ENCODE results near the gene HHAT. TPM values are rescaled to one million over a fixed set of nuclear protein-coding genes. Genes with fewer than 3 reads are reported as not detected.
A peak's percentile ranks its signal among the peaks of the same experiment; 100 is the strongest.

The HHAT gene
- total and polyA plus RNA-seq, 4 experiments from 2014 or later = 4.3 to 6.8 (median 5.8) TPM

GRCh38 chr1:210292231-210292871 is 36.4 kb upstream of the HHAT start:
- Histone ChIP-seq H3K27me3 (ENCODE audit: insufficient read depth, low read length) (peaks cover 19% of the 10 kb centered on the region), H3K4me1 (ENCODE audit: insufficient read depth, low read length) (peaks cover 4% of the 10 kb centered on the region), H3K4me3 (ENCODE audit: low read length in 2 of 2) (no peak overlapping the region), H3K36me3 (ENCODE audit: insufficient read depth, low read length) (no peaks in the 10 kb centered on the region), H3K27ac (ENCODE audit: low read depth, low read length) (no peak overlapping the region), H3K9me3 (ENCODE audit: control insufficient read depth in 1 of 2, low read length in 2 of 2) (no peaks in the 10 kb centered on the region)
- H3K27ac Mint-ChIP-seq = peak overlapping the region in 1 of 7 donors; percentile 2
- intact Hi-C loops (cut with micrococcal nuclease) = no loop called here
- H3K4me1 Mint-ChIP-seq = peaks cover 0 to 9% (median 4%) of the 10 kb centered on the region in 4 donors
- H3K27me3 Mint-ChIP-seq = peaks cover 37 to 54% of the 10 kb centered on the region in 2 donors
- peak in 4 of 5 donors; percentile 5 to 22 (median 14) for DNase-seq
- ChIA-PET POLR2A (ENCODE audit: partially characterized antibody) (interaction anchor here (1.0 kb wide), 1 partner anchor 49 kb away, joined by 4 read pairs; no protein-coding TSS in a partner anchor), CTCF (ENCODE audit: partially characterized antibody) (interaction anchor here (1.0 to 1.2 kb wide), 2 partner anchors 9 to 19 kb away, joined by 3 to 5 read pairs; no protein-coding TSS in a partner anchor)
- H3K36me3 Mint-ChIP-seq = no peaks in the 10 kb centered on the region
- peak overlapping the region in 7 of 8 donors; percentile 42 to 72 (median 61) for H3K4me3 Mint-ChIP-seq
- H3K9me3 Mint-ChIP-seq = no peaks in the 10 kb centered on the region

GRCh38 chr1:210293171-210293607 is 35.5 kb upstream of the HHAT start:
- no peak overlapping the region for H3K27ac ChIP-seq (ENCODE audit: low read depth, low read length)
- peaks cover 19% of the 10 kb centered on the region for H3K27me3 ChIP-seq (ENCODE audit: insufficient read depth, low read length)
- intact Hi-C loops (cut with micrococcal nuclease) = no loop called here
- H3K4me1 ChIP-seq (ENCODE audit: insufficient read depth, low read length) = peaks cover 4% of the 10 kb centered on the region
- ChIA-PET CTCF (ENCODE audit: partially characterized antibody) (interaction anchor here (1.0 to 1.2 kb wide), 2 partner anchors 10 to 18 kb away, joined by 3 to 5 read pairs; no protein-coding TSS in a partner anchor), POLR2A (ENCODE audit: partially characterized antibody) (no interaction called here)
- no peaks in the 10 kb centered on the region for H3K36me3 ChIP-seq (ENCODE audit: insufficient read depth, low read length)
- no peak for DNase-seq
- H3K27me3 Mint-ChIP-seq = peaks cover 34 to 49% of the 10 kb centered on the region in 2 donors
- H3K4me3 ChIP-seq (ENCODE audit: low read length in 2 of 2) = no peak overlapping the region
- no peak overlapping the region for H3K27ac Mint-ChIP-seq
- H3K4me3 Mint-ChIP-seq = peak overlapping the region in 5 of 8 donors; percentile 35 to 72 (median 61)
- no peaks in the 10 kb centered on the region for H3K9me3 ChIP-seq (ENCODE audit: control insufficient read depth in 1 of 2, low read length in 2 of 2)
- H3K4me1 Mint-ChIP-seq = peaks cover 0 to 9% (median 4%) of the 10 kb centered on the region in 4 donors
- H3K36me3 Mint-ChIP-seq = no peaks in the 10 kb centered on the region
- no peaks in the 10 kb centered on the region for H3K9me3 Mint-ChIP-seq

GRCh38 chr1:210294999-210295745 is 33.5 kb upstream of the HHAT start:
- Histone ChIP-seq H3K27me3 (ENCODE audit: insufficient read depth, low read length) (peaks cover 19% of the 10 kb centered on the region), H3K36me3 (ENCODE audit: insufficient read depth, low read length) (no peaks in the 10 kb centered on the region), H3K4me3 (ENCODE audit: low read length in 2 of 2) (no peak overlapping the region), H3K9me3 (ENCODE audit: control insufficient read depth in 1 of 2, low read length in 2 of 2) (no peaks in the 10 kb centered on the region), H3K27ac (ENCODE audit: low read depth, low read length) (no peak overlapping the region), H3K4me1 (ENCODE audit: insufficient read depth, low read length) (peaks cover 4% of the 10 kb centered on the region)
- Mint-ChIP-seq H3K27me3 (peaks cover 25 to 44% of the 10 kb centered on the region in 2 donors), H3K4me3 (no peak overlapping the region), H3K27ac (no peak overlapping the region), H3K4me1 (peaks cover 0 to 9% (median 4%) of the 10 kb centered on the region in 4 donors), H3K9me3 (no peaks in the 10 kb centered on the region), H3K36me3 (no peaks in the 10 kb centered on the region)
- intact Hi-C loops (cut with micrococcal nuclease) = no loop called here
- no peak for DNase-seq
- ChIA-PET CTCF (ENCODE audit: partially characterized antibody) (interaction anchor here (1.5 kb wide), 1 partner anchor 434 kb away, joined by 4 read pairs; no protein-coding TSS in a partner anchor), POLR2A (ENCODE audit: partially characterized antibody) (no interaction called here)

GRCh38 chr1:210296682-210297081 is 32.0 kb upstream of the HHAT start:
- no peak for DNase-seq
- intact Hi-C loops (cut with micrococcal nuclease) = no loop called here
- Histone ChIP-seq H3K36me3 (ENCODE audit: insufficient read depth, low read length) (no peaks in the 10 kb centered on the region), H3K27me3 (ENCODE audit: insufficient read depth, low read length) (peaks cover 12% of the 10 kb centered on the region), H3K4me3 (ENCODE audit: low read length in 2 of 2) (no peak overlapping the region), H3K27ac (ENCODE audit: low read depth, low read length) (no peak overlapping the region), H3K4me1 (ENCODE audit: insufficient read depth, low read length) (peaks cover 4% of the 10 kb centered on the region), H3K9me3 (ENCODE audit: control insufficient read depth in 1 of 2, low read length in 2 of 2) (no peaks in the 10 kb centered on the region)
- peaks cover 0 to 7% (median 4%) of the 10 kb centered on the region in 4 donors for H3K4me1 Mint-ChIP-seq
- H3K27ac Mint-ChIP-seq = no peak overlapping the region
- H3K36me3 Mint-ChIP-seq = no peaks in the 10 kb centered on the region
- no peak overlapping the region for H3K4me3 Mint-ChIP-seq
- POLR2A ChIA-PET (ENCODE audit: partially characterized antibody) = no interaction called here
- H3K9me3 Mint-ChIP-seq = no peaks in the 10 kb centered on the region
- peaks cover 20 to 33% of the 10 kb centered on the region in 2 donors for H3K27me3 Mint-ChIP-seq
- CTCF ChIA-PET (ENCODE audit: partially characterized antibody) = no interaction called here

- Mint-ChIP-seq H3K4me1 (no peaks in the 10 kb centered on the region), H3K9me3 (no peaks in the 10 kb centered on the region), H3K27ac (no peak overlapping the region), H3K36me3 (no peaks in the 10 kb centered on the region), H3K27me3 (peaks cover 19 to 26% of the 10 kb centered on the region in 2 donors), H3K4me3 (no peak overlapping the region)
- no peak for DNase-seq
- no peaks in the 10 kb centered on the region for H3K36me3 ChIP-seq (ENCODE audit: insufficient read depth, low read length)
- POLR2A ChIA-PET (ENCODE audit: partially characterized antibody) = no interaction called here
- H3K4me1 ChIP-seq (ENCODE audit: insufficient read depth, low read length) = no peaks in the 10 kb centered on the region
- CTCF ChIA-PET (ENCODE audit: partially characterized antibody) = no interaction called here
- intact Hi-C loops (cut with micrococcal nuclease) = no loop called here
- H3K27me3 ChIP-seq (ENCODE audit: insufficient read depth, low read length) = peaks cover 3% of the 10 kb centered on the region
- no peak overlapping the region for H3K27ac ChIP-seq (ENCODE audit: low read depth, low read length)
- no peak overlapping the region for H3K4me3 ChIP-seq (ENCODE audit: low read length in 2 of 2)
- H3K9me3 ChIP-seq (ENCODE audit: control insufficient read depth in 1 of 2, low read length in 2 of 2) = no peaks in the 10 kb centered on the region
Observed at GRCh38 chr1:210298296-210298695, 30.4 kb upstream of the HHAT start.

GRCh38 chr1:210298936-210299335 is 29.8 kb upstream of the HHAT start:
- no peaks in the 10 kb centered on the region for H3K9me3 Mint-ChIP-seq
- H3K27me3 Mint-ChIP-seq = peaks cover 15 to 23% of the 10 kb centered on the region in 2 donors
- CTCF ChIA-PET (ENCODE audit: partially characterized antibody) = no interaction called here
- Histone ChIP-seq H3K27me3 (ENCODE audit: insufficient read depth, low read length) (no peaks in the 10 kb centered on the region), H3K27ac (ENCODE audit: low read depth, low read length) (no peak overlapping the region), H3K4me1 (ENCODE audit: insufficient read depth, low read length) (no peaks in the 10 kb centered on the region), H3K36me3 (ENCODE audit: insufficient read depth, low read length) (no peaks in the 10 kb centered on the region), H3K4me3 (ENCODE audit: low read length in 2 of 2) (no peak overlapping the region), H3K9me3 (ENCODE audit: control insufficient read depth in 1 of 2, low read length in 2 of 2) (no peaks in the 10 kb centered on the region)
- intact Hi-C loops (cut with micrococcal nuclease) = no loop called here
- no peaks in the 10 kb centered on the region for H3K4me1 Mint-ChIP-seq
- DNase-seq = no peak
- no peak overlapping the region for H3K4me3 Mint-ChIP-seq
- no peak overlapping the region for H3K27ac Mint-ChIP-seq
- POLR2A ChIA-PET (ENCODE audit: partially characterized antibody) = no interaction called here
- H3K36me3 Mint-ChIP-seq = no peaks in the 10 kb centered on the region

GRCh38 chr1:210299501-210299900 is 29.2 kb upstream of the HHAT start:
- intact Hi-C loops (cut with micrococcal nuclease) = no loop called here
- ChIA-PET CTCF (ENCODE audit: partially characterized antibody) (no interaction called here), POLR2A (ENCODE audit: partially characterized antibody) (interaction anchor here (0.6 kb wide), 1 partner anchor 163 kb away, joined by 4 read pairs; no protein-coding TSS in a partner anchor)
- H3K36me3 Mint-ChIP-seq = no peaks in the 10 kb centered on the region
- Histone ChIP-seq H3K36me3 (ENCODE audit: insufficient read depth, low read length) (no peaks in the 10 kb centered on the region), H3K9me3 (ENCODE audit: control insufficient read depth in 1 of 2, low read length in 2 of 2) (no peaks in the 10 kb centered on the region), H3K27me3 (ENCODE audit: insufficient read depth, low read length) (no peaks in the 10 kb centered on the region), H3K4me1 (ENCODE audit: insufficient read depth, low read length) (no peaks in the 10 kb centered on the region), H3K27ac (ENCODE audit: low read depth, low read length) (no peak overlapping the region), H3K4me3 (ENCODE audit: low read length in 2 of 2) (no peak overlapping the region)
- peaks cover 14 to 20% of the 10 kb centered on the region in 2 donors for H3K27me3 Mint-ChIP-seq
- H3K9me3 Mint-ChIP-seq = no peaks in the 10 kb centered on the region
- no peak for DNase-seq
- H3K4me3 Mint-ChIP-seq = no peak overlapping the region
- no peak overlapping the region for H3K27ac Mint-ChIP-seq
- H3K4me1 Mint-ChIP-seq = no peaks in the 10 kb centered on the region

All from CD4-positive, alpha-beta memory T cell (primary cell).